Brain microvascular endothelial cell (primary cell): ENCODE measurements around the gene UGT1A9.
"Not testable (repeated sequence)": the region's sequence is repeated elsewhere in the genome, so short reads cannot be mapped to it uniquely, and the experiment has no call there.

Source experiments
- DNase-seq: peaks from one replicate; pipeline ENCODE4 v3.0.0-alpha.2; 2020
- H3K27ac ChIP-seq: fragments of 250-450 bp; sonication (Bioruptor Pico); 2 replicates; pipeline ENCODE4 v1.5.1; 2020; ENCODE audit warnings: mild to moderate bottlenecking, moderate library complexity
- H3K27me3 ChIP-seq: fragments of 250-450 bp; sonication (Bioruptor Pico); replicated peaks from 2 replicates; pipeline ENCODE4 v1.5.1; 2020; ENCODE audit warnings: mild to moderate bottlenecking
- H3K36me3 ChIP-seq: fragments of 250-450 bp; sonication (Bioruptor Pico); replicated peaks from 2 replicates; pipeline ENCODE4 v1.5.1; 2020; ENCODE audit warnings: mild to moderate bottlenecking
- H3K4me3 ChIP-seq: 2 replicates; pipeline ENCODE4 v1.5.1; 2011; ENCODE audit warnings: low read depth, mild to moderate bottlenecking, control low read depth, low read length, moderate library complexity
- CTCF ChIP-seq: IDR thresholded peaks from 2 replicates; pipeline ENCODE4 v1.5.1; 2011; ENCODE audit warnings: low read depth, mild to moderate bottlenecking, moderate library complexity, low read length, control low read depth, inconsistent platforms; ENCODE audit errors: missing control alignments
- in situ Hi-C: cut with HindIII; loops from 2 replicates; pipeline ENCODE4 v1.10.0; 2017; ENCODE audit warnings: low sequenced_read_pairs, low pct_ligation_motif_present

Gene UGT1A9

GRCh38 chr2:233718552-233718951, 46.9 kb downstream of the UGT1A9 start, which contains the start of gene UGT1A4:
UGT1A4 (plus strand) TSS chr2:233718736; CDS start chr2:233718821, 85 bp downstream.
- no peaks in the 10 kb centered on the region for H3K36me3 ChIP-seq
- TF ChIP-seq CTCF: no peak
- no peak within 1 kb of the TSS for H3K27ac ChIP-seq
- H3K4me3 ChIP-seq: no peak within 1 kb of the TSS
- no peaks in the 10 kb centered on the region for H3K27me3 ChIP-seq
- no peak for DNase-seq
- in situ Hi-C loops: no loop called here

GRCh38 chr2:233728723-233729301, 57.1 kb downstream of the UGT1A9 start, which contains the start of gene UGT1A3:
UGT1A3 (plus strand) TSS chr2:233729042; CDS start chr2:233729127, 85 bp downstream.
- Histone ChIP-seq H3K4me3 (no peak within 1 kb of the TSS), H3K27me3 (no peaks in the 10 kb centered on the region), H3K36me3 (no peaks in the 10 kb centered on the region), H3K27ac (no peak within 1 kb of the TSS)
- DNase-seq: no peak
- TF ChIP-seq CTCF: no peak
- in situ Hi-C loops: no loop called here

- H3K36me3 ChIP-seq, in situ Hi-C loops, H3K27ac ChIP-seq, DNase-seq, H3K4me3 ChIP-seq, H3K27me3 ChIP-seq: not testable (repeated sequence)
Measured at GRCh38 chr2:233736868-233737653, 65.4 kb downstream of the UGT1A9 start.

- H3K27me3 ChIP-seq: no peaks in the 10 kb centered on the region
- H3K36me3 ChIP-seq: no peaks in the 10 kb centered on the region
- no peak overlapping the region for H3K27ac ChIP-seq
- no peak overlapping the region for H3K4me3 ChIP-seq
- DNase-seq: no peak
- no peak for TF ChIP-seq CTCF
- in situ Hi-C loops: no loop called here
Measured at GRCh38 chr2:233740870-233741269, 69.2 kb downstream of the UGT1A9 start.

- Histone ChIP-seq H3K36me3 (no peaks in the 10 kb centered on the region), H3K27ac (no peak overlapping the region), H3K27me3 (no peaks in the 10 kb centered on the region), H3K4me3 (no peak overlapping the region)
- in situ Hi-C loops: no loop called here
- TF ChIP-seq CTCF: no peak
- no peak for DNase-seq
Measured at GRCh38 chr2:233743464-233744259, 72.0 kb downstream of the UGT1A9 start.

- DNase-seq: no peak
- in situ Hi-C loops: no loop called here
- no peak for TF ChIP-seq CTCF
Measured at GRCh38 chr2:233745073-233745755, 73.5 kb downstream of the UGT1A9 start.

GRCh38 chr2:233745838-233746237, 74.1 kb downstream of the UGT1A9 start:
- H3K4me3 ChIP-seq, DNase-seq, H3K27me3 ChIP-seq, H3K36me3 ChIP-seq, in situ Hi-C loops, H3K27ac ChIP-seq: not testable (repeated sequence)

More at GRCh38 chr2:233745073-233745755, 73.5 kb downstream of the UGT1A9 start:
- H3K4me3 ChIP-seq: no peak overlapping the region
- H3K27ac ChIP-seq: no peak overlapping the region
- H3K27me3 ChIP-seq: no peaks in the 10 kb centered on the region
- H3K36me3 ChIP-seq: no peaks in the 10 kb centered on the region
